ENCODE data around the gene GNG5. TPM values are rescaled to one million over a fixed set of nuclear protein-coding genes. Genes with fewer than 3 reads are reported as not detected.
"Not testable (repeated sequence)": the region's sequence is repeated elsewhere in the genome, so short reads cannot be mapped to it uniquely, and the experiment has no call there.

GNG5 gene
- total and polyA plus RNA-seq, 12 donors = 140 to 254 (median 164) TPM

GRCh38 chr1:84450910-84451309, 55.5 kb downstream of the GNG5 start:
- TF ChIP-seq, protein P1, sequence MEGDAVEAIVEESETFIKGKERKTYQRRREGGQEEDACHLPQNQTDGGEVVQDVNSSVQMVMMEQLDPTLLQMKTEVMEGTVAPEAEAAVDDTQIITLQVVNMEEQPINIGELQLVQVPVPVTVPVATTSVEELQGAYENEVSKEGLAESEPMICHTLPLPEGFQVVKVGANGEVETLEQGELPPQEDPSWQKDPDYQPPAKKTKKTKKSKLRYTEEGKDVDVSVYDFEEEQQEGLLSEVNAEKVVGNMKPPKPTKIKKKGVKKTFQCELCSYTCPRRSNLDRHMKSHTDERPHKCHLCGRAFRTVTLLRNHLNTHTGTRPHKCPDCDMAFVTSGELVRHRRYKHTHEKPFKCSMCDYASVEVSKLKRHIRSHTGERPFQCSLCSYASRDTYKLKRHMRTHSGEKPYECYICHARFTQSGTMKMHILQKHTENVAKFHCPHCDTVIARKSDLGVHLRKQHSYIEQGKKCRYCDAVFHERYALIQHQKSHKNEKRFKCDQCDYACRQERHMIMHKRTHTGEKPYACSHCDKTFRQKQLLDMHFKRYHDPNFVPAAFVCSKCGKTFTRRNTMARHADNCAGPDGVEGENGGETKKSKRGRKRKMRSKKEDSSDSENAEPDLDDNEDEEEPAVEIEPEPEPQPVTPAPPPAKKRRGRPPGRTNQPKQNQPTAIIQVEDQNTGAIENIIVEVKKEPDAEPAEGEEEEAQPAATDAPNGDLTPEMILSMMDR (IDR thresholded peaks at IDR 0.05) = no peak
- DNase-seq = no peak
- peaks cover 0 to 25% (median 0%) of the 10 kb centered on the region in 7 donors for H3K27me3 ChIP-seq
- no peaks in the 10 kb centered on the region for H3K36me3 ChIP-seq
- ATAC-seq = no peak
- no peaks in the 10 kb centered on the region for H3K4me1 ChIP-seq
- no peak overlapping the region for H3K27ac ChIP-seq
- no peak overlapping the region for H3K4me3 ChIP-seq
- peaks cover 0 to 2% (median 0%) of the 10 kb centered on the region in 11 donors for H3K9me3 ChIP-seq
- intact Hi-C loops (cut with DNase I) = no loop called here
- 69% methylated on average over 2 of the region's 2 CpGs for WGBS, 2 donors

DNA sequence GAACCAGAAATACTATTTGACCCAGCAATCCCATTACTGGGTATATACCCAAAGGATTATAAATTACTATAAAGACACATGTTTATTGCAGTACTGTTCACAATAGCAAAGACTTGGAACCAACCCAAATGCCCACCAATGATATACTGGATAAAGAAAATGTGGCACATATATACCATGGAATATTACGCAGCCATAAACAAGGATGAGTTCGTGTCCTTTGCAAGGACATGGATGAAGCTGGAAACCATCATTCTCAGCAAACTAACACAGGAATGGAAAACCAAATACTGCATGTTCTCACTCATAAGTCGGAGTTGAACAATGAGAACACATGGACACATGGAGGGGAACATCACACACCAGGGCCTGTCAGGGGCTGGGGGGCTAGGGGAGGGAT, 57.7 kb downstream of the GNG5 start:
- H3K4me1 ChIP-seq, H3K4me3 ChIP-seq, H3K36me3 ChIP-seq, DNase-seq, H3K9me3 ChIP-seq, H3K27ac ChIP-seq, ATAC-seq: not testable (repeated sequence)
- H3K27me3 ChIP-seq = peaks cover 0 to 17% (median 0%) of the 10 kb centered on the region in 7 donors
- 94 to 95% methylated on average over 3 of the region's 3 CpGs for WGBS, 2 donors
- intact Hi-C loops (cut with DNase I) = loop anchor here in 2 of 10 donors (10.0 kb wide), 2 partner anchors 86 to 156 kb away; no protein-coding TSS in a partner anchor

Other genes starting within 250 kb of the GNG5 start
- gene SAMD13, start 204.9 kb downstream of the GNG5 start, total RNA-seq = 1 to 10 TPM in 8 of 10 donors, under 1 TPM in 1, not detected in 1; 0.93 to 2.2 (median 1.4) TPM
- under 1 TPM; 0.37 to 0.41 TPM for gene SAMD13, start 204.9 kb downstream of the GNG5 start, polyA plus RNA-seq
- gene DNASE2B, start 108.1 kb downstream of the GNG5 start, total RNA-seq = under 1 TPM in 1 of 10 donors, not detected in 9; 0.20 TPM
- not detected for gene DNASE2B, start 108.1 kb downstream of the GNG5 start, polyA plus RNA-seq
- gene RPF1, start 27.3 kb downstream of the GNG5 start, total RNA-seq = 10 to 100 TPM; 28.0 to 38.9 (median 32.0) TPM
- gene RPF1, start 27.3 kb downstream of the GNG5 start, polyA plus RNA-seq = 10 to 100 TPM; 17.9 to 45.8 TPM
- gene SPATA1, start 195 bp downstream of the GNG5 start, total RNA-seq = 1 to 10 TPM in 8 of 10 donors, under 1 TPM in 2; 0.78 to 2.9 (median 1.6) TPM
- gene SPATA1, start 195 bp downstream of the GNG5 start, polyA plus RNA-seq = 1 to 10 TPM in 1 of 2 donors, under 1 TPM in 1; 0.22 to 1.5 TPM
- gene CTBS, start 67.9 kb upstream of the GNG5 start, total RNA-seq = 10 to 100 TPM in 1 of 10 donors, 1 to 10 TPM in 9; 5.8 to 13.2 (median 7.3) TPM
- gene CTBS, start 67.9 kb upstream of the GNG5 start, polyA plus RNA-seq = 1 to 10 TPM; 3.5 to 4.2 TPM
- gene SSX2IP, start 183.9 kb upstream of the GNG5 start, total RNA-seq = 10 to 100 TPM in 8 of 10 donors, 1 to 10 TPM in 2; 6.3 to 14.9 (median 11.2) TPM
- 1 to 10 TPM; 2.9 to 4.3 TPM for gene SSX2IP, start 183.9 kb upstream of the GNG5 start, polyA plus RNA-seq